Diencephalon (tissue), 1 donor: ENCODE measurements around the gene NBDY. TPM values are rescaled to one million over a fixed set of nuclear protein-coding genes. Genes with fewer than 3 reads are reported as not detected.

Experiments
- total RNA-seq: library from RNA; depleted of rRNA; stranded (reverse); fragments of >200 nt; gene quantifications from one replicate; pipeline ENCODE4 v1.2.3, GENCODE V29; 2014

The NBDY gene, protein sequence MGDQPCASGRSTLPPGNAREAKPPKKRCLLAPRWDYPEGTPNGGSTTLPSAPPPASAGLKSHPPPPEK
- total RNA-seq = 25.8 TPM

DNA sequence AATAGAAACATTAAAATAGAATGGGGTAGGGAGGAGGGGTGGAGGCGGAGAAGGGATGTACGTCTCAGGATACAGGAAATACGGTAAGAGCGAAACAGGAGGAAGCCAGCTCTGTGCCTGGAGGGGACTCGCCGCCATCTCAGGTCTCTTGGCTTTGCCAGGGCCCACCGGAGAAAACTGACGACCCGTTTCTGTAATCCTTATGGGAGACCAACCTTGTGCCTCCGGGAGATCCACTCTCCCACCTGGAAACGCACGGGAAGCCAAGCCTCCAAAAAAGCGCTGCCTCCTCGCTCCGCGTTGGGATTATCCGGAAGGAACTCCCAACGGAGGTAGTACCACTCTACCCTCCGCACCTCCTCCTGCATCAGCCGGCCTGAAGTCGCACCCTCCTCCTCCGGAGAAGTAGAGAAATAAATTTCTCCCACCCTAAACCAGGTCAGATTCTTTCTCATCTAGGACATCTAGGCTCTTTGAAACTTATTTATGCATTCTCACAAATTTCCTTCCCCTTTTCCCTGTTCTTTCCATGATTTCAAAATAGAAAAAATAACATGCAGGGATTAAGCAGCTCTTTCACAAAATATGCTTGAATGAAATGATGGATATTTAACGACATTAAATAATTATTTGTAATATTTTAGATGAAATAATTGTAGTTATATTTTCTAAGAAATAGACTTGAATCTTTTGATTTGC is at the start of gene NBDY:
TSS of gene NBDY (plus strand) at position 92 of the 699 bp plus-strand sequence. CDS start at position 203, 111 bp downstream.

Other genes with a start within 250 kb of the NBDY start
- gene UBQLN2, start 165.6 kb upstream of the NBDY start, total RNA-seq = 37.6 TPM